IMR-90 (cell line): ENCODE data around the gene SERPINA9. TPM values are rescaled to one million over a fixed set of nuclear protein-coding genes. Genes with fewer than 3 reads are reported as not detected.

Source experiments
- ATAC-seq: fragments of 200-7000 bp; cut with Tn5 transposase; 2 replicates; pipeline ENCODE4 v1.9.1; 2020; ENCODE audit warnings: low read depth, mild to moderate bottlenecking, moderate library complexity
- BruUV-seq: library from RNA; stranded (reverse); fragments of 400-500 nt; replicated peaks from 2 replicates; lab custom pipeline; 2021; lab: Mats Ljungman, UMichigan
- CTCF ChIA-PET: fragments of 300-600 bp; formaldehyde crosslinking; extraction: SDS; loops from one replicate; lab custom pipeline; 2021; ENCODE audit warnings: antibody characterized with exemption; lab: Yijun Ruan, JAX
- POLR2A ChIA-PET: fragments of 300-600 bp; sonication (Branson Sonifier 250); formaldehyde crosslinking; loops from one replicate; lab custom pipeline; 2022; ENCODE audit warnings: antibody characterized with exemption; ENCODE audit not compliant: unreplicated experiment; lab: Charles Lee
- DNase-seq: peaks from one replicate; pipeline ENCODE4 v3.0.0; 2013
- H2AFZ ChIP-seq: replicated peaks from 2 replicates; pipeline ENCODE3; 2013; ENCODE audit warnings: low read length, mild to moderate bottlenecking; ENCODE audit not compliant: poor library complexity
- H2AK5ac ChIP-seq: 2 replicates; pipeline ENCODE4 v1.6.1; 2013; ENCODE audit warnings: low read depth, low read length, inconsistent platforms
- H2AK9ac ChIP-seq: replicated peaks from 2 replicates; pipeline ENCODE3; 2013; ENCODE audit warnings: mild to moderate bottlenecking, low read depth, low read length, moderate library complexity; ENCODE audit not compliant: poor library complexity
- H2BK120ac ChIP-seq: 2 replicates; pipeline ENCODE4 v1.6.1; 2013; ENCODE audit warnings: low read depth, low read length, inconsistent platforms
- H2BK15ac ChIP-seq: 3 replicates; pipeline ENCODE4 v1.6.1; 2013; ENCODE audit warnings: low read depth, low read length, inconsistent platforms
- H2BK20ac ChIP-seq: 2 replicates; pipeline ENCODE4 v1.6.1; 2013; ENCODE audit warnings: low read depth, mild to moderate bottlenecking, inconsistent platforms, low read length, moderate library complexity
- H2BK5ac ChIP-seq: 2 replicates; pipeline ENCODE4 v1.6.1; 2013; ENCODE audit warnings: mild to moderate bottlenecking, low read depth, low read length, inconsistent platforms; ENCODE audit not compliant: poor library complexity, severe bottlenecking
- H3K14ac ChIP-seq: replicated peaks from 2 replicates; pipeline ENCODE4 v1.6.1; 2013; ENCODE audit warnings: low read depth, low read length, inconsistent platforms
- H3K18ac ChIP-seq: 2 replicates; pipeline ENCODE4 v1.6.1; 2013; ENCODE audit warnings: low read depth, low read length, control low read depth
- H3K23ac ChIP-seq: 2 replicates; pipeline ENCODE4 v1.6.1; 2013; ENCODE audit warnings: low read depth, low read length, inconsistent platforms
- H3K27ac ChIP-seq: 2 replicates; pipeline ENCODE4 v1.5.1; 2013; ENCODE audit warnings: mild to moderate bottlenecking, control low read depth, low read length; ENCODE audit not compliant: insufficient read depth
- H3K27me3 ChIP-seq: 2 replicates; pipeline ENCODE4 v1.6.1; 2013; ENCODE audit warnings: low read length; ENCODE audit not compliant: control insufficient read depth, insufficient read depth
- H3K36me3 ChIP-seq: 2 replicates; pipeline ENCODE4 v1.6.1; 2013; ENCODE audit warnings: low read length, mixed read lengths; ENCODE audit not compliant: control insufficient read depth, insufficient read depth
- H3K4ac ChIP-seq: 2 replicates; pipeline ENCODE4 v1.6.1; 2013; ENCODE audit warnings: low read depth, low read length, inconsistent platforms
- H3K4me1 ChIP-seq: 2 replicates; pipeline ENCODE4 v1.6.1; 2013; ENCODE audit warnings: low read length, mixed read lengths; ENCODE audit not compliant: control insufficient read depth, insufficient read depth
- H3K4me2 ChIP-seq: 2 replicates; pipeline ENCODE4 v1.6.1; 2013; ENCODE audit warnings: low read depth, mild to moderate bottlenecking, control low read depth, low read length, moderate library complexity
- H3K4me3 ChIP-seq: 2 replicates; pipeline ENCODE4 v1.5.1; 2013; ENCODE audit warnings: low read depth, mild to moderate bottlenecking, control low read depth, low read length, moderate library complexity; ENCODE audit not compliant: insufficient read depth
- H3K56ac ChIP-seq: 2 replicates; pipeline ENCODE4 v1.6.1; 2013; ENCODE audit warnings: low read length, inconsistent platforms; ENCODE audit not compliant: insufficient read depth; ENCODE audit errors: extremely low read depth
- H3K79me1 ChIP-seq, 2 experiments: 2 replicates each; pipeline ENCODE4 v1.6.1; 2013; ENCODE audit warnings: low read length in 2 of 2, inconsistent platforms in 1 of 2, low read depth in 1 of 2
- H3K9ac ChIP-seq: 2 replicates; pipeline ENCODE4 v1.6.1; 2013; ENCODE audit warnings: low read depth, low read length, control low read depth
- H3K9me1 ChIP-seq: 2 replicates; pipeline ENCODE4 v1.6.1; 2013; ENCODE audit warnings: low read length, inconsistent platforms; ENCODE audit not compliant: insufficient read depth
- H3K9me3 ChIP-seq: 2 replicates; pipeline ENCODE4 v1.6.1; 2013; ENCODE audit warnings: low read length; ENCODE audit not compliant: control insufficient read depth, insufficient read depth
- H4K20me1 ChIP-seq: 2 replicates; pipeline ENCODE4 v1.6.1; 2013; ENCODE audit warnings: low read length, inconsistent platforms; ENCODE audit not compliant: insufficient read depth
- H4K5ac ChIP-seq: 2 replicates; pipeline ENCODE4 v1.6.1; 2013; ENCODE audit warnings: mild to moderate bottlenecking, low read depth, low read length, control low read depth
- H4K8ac ChIP-seq, 2 experiments: 2 replicates each; pipeline ENCODE4 v1.6.1; 2013; ENCODE audit warnings: low read depth in 2 of 2, low read length in 2 of 2, control low read depth in 1 of 2, inconsistent platforms in 1 of 2
- H4K91ac ChIP-seq: 2 replicates; pipeline ENCODE4 v1.6.1; 2013; ENCODE audit warnings: low read depth, low read length, inconsistent platforms; ENCODE audit not compliant: insufficient read depth
- MAFK ChIP-seq: IDR thresholded peaks from 2 replicates; pipeline ENCODE4 v1.6.1; 2012; ENCODE audit warnings: low read depth, low read length, improper control_type of control experiment
- RCOR1 ChIP-seq: IDR thresholded peaks from 2 replicates; pipeline ENCODE4 v1.6.1; 2012; ENCODE audit warnings: mild to moderate bottlenecking, low read length, improper control_type of control experiment; ENCODE audit not compliant: insufficient replicate concordance
- WGBS, 2 experiments: methylation state at CpG; one replicate each; pipeline versions ENCODE4 v1.1.5 to v1.1.7; 2013; ENCODE audit warnings: missing lambda C conversion rate in 2 of 2; ENCODE audit not compliant: insufficient read length in 1 of 2; ENCODE audit errors: extremely low coverage in 2 of 2; 5-methylcytosine and 5-hydroxymethylcytosine counted together
- dilution Hi-C: fragments of 300-500 bp; cut with HindIII; formaldehyde crosslinking; loops from one replicate; pipeline ENCODE4 v1.14.3; 2018; ENCODE audit warnings: low sequenced_read_pairs; ENCODE audit not compliant: unreplicated experiment
- in situ Hi-C: fragments of 300-500 bp; cut with MboI; formaldehyde crosslinking; loops from 3 replicates; pipeline ENCODE4 v1.14.3; 2019; ENCODE audit warnings: low sequenced_read_pairs, inconsistent platforms, mixed read lengths
- intact Hi-C: fragments of 100-400 bp; cut with micrococcal nuclease; formaldehyde crosslinking; loops from 2 replicates; pipeline ENCODE4 v1.10.0; 2022
- polyA plus RNA-seq, 3 experiments: library from polyadenylated mRNA; depleted of rRNA; stranded (reverse); fragments of >200 nt; gene quantifications; 2 replicates each; pipeline ENCODE4 v1.2.3, GENCODE V29; 2012; ENCODE audit warnings: low replicate concordance in 1 of 3
- total RNA-seq: library from RNA; depleted of rRNA; stranded (reverse); fragments of >200 nt; gene quantifications from 2 replicates; pipeline ENCODE4 v1.2.3, GENCODE V29; 2012

The SERPINA9 gene
- total and polyA plus RNA-seq, 2 of the 4 experiments (the other 2 are of a cell fraction): 0.09 to 0.18 TPM

GRCh38 chr14:94424371-94424770, 51.6 kb downstream of the SERPINA9 start:
- WGBS, 2 experiments: 58% methylated on average over 3 of the region's 3 CpGs; no CpG with 5 or more reads in 1 of the 2 experiments

More at GRCh38 chr14:94424371-94424770, 51.6 kb downstream of the SERPINA9 start:
- H3K9me1 ChIP-seq: no peaks in the 10 kb centered on the region
- H3K18ac ChIP-seq: no peak overlapping the region
- H2BK5ac ChIP-seq: no peak overlapping the region
- H2AFZ ChIP-seq: no peak overlapping the region
- no peak overlapping the region for H2BK20ac ChIP-seq
- H3K79me1 ChIP-seq: no peaks in the 10 kb centered on the region
- ChIA-PET POLR2A (no interaction called here), CTCF (no interaction called here)
- intact Hi-C loops: loop anchor here (10.0 kb wide), 1 partner anchor 1570 kb away; no protein-coding TSS in a partner anchor
- no peak overlapping the region for H3K27ac ChIP-seq
- ATAC-seq (no peak), DNase-seq (no peak)
- in situ Hi-C loops: no loop called here
- H3K4ac ChIP-seq: no peak overlapping the region
- no peak overlapping the region for H2AK9ac ChIP-seq
- H3K23ac ChIP-seq: no peak overlapping the region
- peaks cover 11% of the 10 kb centered on the region for H3K27me3 ChIP-seq
- peak; percentile 21; the same call in 1 of the 2 replicates for TF ChIP-seq MAFK
- no peak for TF ChIP-seq RCOR1
- dilution Hi-C loops: no loop called here
- H3K9me3 ChIP-seq: no peaks in the 10 kb centered on the region
- no peak overlapping the region for H4K8ac ChIP-seq
- no peak overlapping the region for H3K4me3 ChIP-seq
- H2AK5ac ChIP-seq: no peak overlapping the region
- H4K91ac ChIP-seq: no peak overlapping the region
- H4K20me1 ChIP-seq: no peaks in the 10 kb centered on the region
- BruUV-seq: no TSS peak
- H3K9ac ChIP-seq: no peak overlapping the region
- no peak overlapping the region for H3K4me2 ChIP-seq
- H3K36me3 ChIP-seq: no peaks in the 10 kb centered on the region
- no peak overlapping the region for H4K5ac ChIP-seq
- H2BK120ac ChIP-seq: no peak overlapping the region
- H3K4me1 ChIP-seq: no peaks in the 10 kb centered on the region
- H3K56ac ChIP-seq: no peak overlapping the region
- H3K14ac ChIP-seq: no peak overlapping the region
- no peak overlapping the region for H2BK15ac ChIP-seq
